Stimulated activated CD8-positive, alpha-beta memory T cell treated with anti-CD3 and anti-CD28 coated beads, Interleukin-2, amount 100 ng/mL, for 48 hours (primary cell): ENCODE results near the gene POTEI.
"Not testable (repeated sequence)": the region's sequence is repeated elsewhere in the genome, so short reads cannot be mapped to it uniquely, and the experiment has no call there.

Experiments
- DNase-seq, 2 donors: peaks; one replicate each; pipeline ENCODE4 v3.0.0-alpha.2; 2020; ENCODE audit warnings: low read depth in 2 of 2

Gene POTEI

DNA sequence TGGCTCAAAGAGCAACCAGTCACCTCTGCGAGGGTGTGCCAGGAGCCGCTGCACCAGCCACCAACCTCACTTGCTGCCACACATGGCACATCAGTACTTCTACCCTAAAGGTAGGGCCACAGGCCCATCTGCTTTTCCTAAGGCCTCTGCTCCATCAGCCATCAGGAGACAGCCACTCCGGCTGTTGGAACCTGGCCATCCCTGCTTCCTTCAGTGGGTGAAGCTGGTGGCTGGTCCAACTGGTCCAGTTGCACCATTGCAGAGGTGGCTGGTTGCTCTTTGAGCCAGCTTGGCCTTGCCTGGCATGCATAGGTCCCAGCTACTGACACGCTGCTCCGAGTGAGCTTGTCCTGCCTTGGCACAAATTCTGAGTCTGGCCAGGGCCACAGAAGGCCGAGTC, 53.7 kb downstream of the POTEI start:
- DNase-seq = not testable (repeated sequence)

DNA sequence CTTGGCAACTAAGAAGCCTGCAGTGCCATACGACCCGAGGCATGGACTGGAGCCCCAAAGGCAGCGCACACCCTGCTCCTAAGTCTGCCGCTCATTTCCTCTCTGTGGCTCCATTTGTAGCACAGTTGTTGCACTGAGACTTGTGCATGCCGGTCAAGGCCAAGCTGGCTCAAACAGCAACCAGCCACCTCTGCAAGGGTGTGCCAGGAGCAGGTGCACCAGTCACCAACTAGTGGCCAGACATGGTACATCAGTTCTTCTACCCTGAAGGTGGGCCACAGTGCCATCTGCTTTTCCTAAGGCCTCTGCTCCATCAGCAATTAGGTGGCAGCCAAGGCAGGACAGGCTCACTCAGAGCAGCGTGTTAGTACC, 54.4 kb downstream of the POTEI start:
- DNase-seq = not testable (repeated sequence)

DNA sequence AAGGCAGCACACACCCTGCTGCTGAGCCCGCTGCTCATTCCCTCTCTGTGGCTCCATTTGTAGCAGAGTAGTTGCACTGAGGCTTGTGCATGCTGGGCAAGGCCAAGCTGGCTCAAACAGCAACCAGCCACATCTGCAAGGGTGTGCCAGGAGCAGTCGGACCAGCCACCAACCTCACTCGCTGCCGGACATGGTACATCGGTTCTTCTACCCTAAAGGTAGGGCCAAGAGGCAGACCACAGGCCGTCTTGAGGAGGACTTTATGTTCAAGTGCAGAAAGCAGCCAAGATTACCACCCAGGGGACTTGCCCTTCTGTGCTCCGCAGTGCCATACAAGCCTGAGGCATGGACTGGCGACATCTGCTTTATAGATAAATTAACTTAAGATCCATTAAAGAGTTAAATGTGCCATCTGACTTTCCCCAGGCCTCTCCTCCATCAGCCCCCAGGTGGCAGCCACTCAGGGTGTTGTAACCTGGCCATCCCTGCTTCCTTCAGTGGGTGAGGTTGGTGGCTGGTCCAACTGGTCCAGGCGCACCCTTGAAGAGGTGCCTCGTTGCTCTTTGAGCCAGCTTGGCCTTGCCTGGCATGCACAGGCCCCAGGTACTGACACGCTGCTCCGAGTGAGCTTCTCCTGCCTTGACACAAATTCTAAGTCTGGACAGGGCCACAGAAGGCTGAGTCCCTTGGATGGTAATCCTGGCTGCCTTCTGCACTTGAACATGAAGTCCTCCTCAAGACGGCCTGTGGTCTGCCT, 55.0 kb downstream of the POTEI start:
- not testable (repeated sequence) for DNase-seq

DNA sequence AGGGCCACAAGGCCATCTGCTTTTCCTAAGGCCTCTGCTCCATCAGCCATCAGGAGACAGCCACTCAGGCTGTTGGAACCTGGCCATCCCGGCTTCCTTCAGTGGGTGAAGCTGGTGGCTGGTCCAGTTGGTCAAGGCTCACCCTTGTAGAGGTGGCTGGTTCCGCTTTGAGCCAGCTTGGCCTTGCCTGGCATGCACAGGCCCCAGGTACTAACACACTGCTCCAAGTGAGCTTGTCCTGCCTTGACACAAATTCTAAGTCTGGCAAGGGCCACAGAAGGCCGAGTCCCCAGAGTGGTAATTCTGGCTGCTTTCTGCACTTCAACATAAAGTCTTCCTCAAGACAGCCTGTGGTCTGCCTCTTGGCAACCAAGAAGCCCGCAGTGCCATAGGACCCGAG, 56.2 kb downstream of the POTEI start:
- DNase-seq = not testable (repeated sequence)

DNA sequence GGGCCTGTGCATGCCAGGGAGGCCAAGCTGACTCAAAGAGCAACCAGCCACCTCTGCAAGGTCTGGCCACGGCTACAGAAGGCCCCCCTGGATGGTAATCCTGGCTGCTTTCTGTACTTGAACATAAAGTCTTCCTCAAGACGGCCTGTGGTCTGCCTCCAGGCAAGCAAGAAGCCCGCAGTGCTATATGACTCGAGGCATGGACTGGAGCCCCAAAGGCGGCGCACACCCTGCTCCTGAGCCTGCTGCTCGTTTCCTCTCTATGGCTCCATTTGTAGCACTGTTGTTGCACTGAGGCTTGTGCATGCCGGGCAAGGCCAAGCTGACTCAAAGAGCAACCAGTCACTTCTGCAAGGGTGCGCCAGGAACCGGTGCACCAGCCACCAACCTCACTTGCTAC, 57.3 kb downstream of the POTEI start:
- DNase-seq = not testable (repeated sequence)

DNA sequence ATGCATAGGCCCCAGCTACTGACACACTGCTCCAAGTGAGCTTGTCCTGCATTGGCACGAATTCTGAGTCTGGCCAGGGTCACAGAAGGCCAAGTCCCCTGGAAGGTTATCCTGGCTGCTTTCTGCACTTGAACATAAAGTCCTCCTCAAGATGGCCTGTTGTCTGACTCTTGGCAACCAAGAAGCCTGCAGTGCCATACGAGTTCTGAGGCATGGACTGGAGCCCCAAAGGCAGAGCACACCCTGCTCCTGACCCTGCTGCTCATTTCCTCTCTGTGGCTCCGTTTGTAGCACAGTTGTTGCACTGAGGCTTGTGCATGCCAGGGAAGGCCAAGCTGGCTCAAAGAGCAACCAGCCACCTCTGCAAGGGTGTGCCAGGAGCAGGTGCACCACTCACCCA, 57.9 kb downstream of the POTEI start:
- not testable (repeated sequence) for DNase-seq

DNA sequence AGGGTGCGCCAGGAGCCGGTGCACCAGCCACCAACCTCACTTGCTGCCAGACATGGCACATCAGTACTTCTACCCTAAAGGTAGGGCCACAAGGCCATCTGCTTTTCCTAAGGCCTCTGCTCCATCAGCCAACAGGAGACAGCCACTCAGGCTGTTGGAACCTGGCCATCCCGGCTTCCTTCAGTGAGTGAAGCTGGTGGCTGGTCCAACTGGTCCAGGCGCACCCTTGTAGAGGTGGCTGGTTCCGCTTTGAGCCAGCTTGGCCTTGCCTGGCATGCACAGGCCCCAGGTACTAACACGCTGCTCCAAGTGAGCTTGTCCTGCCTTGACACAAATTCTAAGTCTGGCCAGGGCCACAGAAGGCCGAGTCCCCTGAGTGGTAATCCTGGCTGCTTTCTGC, 58.8 kb downstream of the POTEI start:
- DNase-seq = not testable (repeated sequence)

DNA sequence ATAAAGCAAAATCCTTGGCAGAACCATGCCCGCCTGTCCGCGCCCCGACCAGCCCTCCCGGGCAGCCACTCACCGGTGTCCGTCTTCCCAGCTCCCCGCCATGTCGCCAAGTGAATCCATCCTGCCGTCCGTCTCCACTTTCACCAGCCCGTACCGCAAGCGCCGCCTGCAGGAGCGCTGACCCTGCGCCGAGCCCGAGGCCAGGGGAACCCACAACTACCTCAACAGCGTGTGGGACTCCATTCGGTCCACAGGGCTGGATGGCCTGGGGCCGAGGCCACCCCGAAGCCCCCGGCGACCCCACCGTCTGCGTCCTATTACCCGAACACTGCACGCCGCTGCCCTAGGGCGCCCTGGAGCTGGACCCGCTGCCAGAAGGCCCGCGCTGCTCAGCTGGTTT, 81.5 kb downstream of the POTEI start:
- not testable (repeated sequence) for DNase-seq

DNA sequence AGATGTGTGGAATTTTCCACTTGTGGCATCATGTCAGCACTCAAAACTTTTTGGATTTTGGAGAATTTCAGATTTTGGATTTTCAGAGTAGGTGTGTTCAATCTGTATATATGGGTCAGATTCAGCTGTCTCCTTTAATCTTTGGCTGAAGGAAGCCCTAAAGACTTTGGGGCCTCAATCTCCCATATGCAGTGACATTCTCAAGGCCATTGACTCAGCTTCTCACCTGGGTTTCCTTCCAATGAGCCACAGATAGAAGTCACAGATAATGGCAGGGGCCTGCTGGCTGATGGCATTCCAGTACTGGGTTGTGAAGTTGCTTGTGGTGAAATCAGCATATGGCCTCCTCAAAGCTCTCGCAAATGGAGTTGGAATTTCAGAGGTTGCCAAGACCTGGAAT, 90.3 kb downstream of the POTEI start:
- DNase-seq = not testable (repeated sequence)

DNA sequence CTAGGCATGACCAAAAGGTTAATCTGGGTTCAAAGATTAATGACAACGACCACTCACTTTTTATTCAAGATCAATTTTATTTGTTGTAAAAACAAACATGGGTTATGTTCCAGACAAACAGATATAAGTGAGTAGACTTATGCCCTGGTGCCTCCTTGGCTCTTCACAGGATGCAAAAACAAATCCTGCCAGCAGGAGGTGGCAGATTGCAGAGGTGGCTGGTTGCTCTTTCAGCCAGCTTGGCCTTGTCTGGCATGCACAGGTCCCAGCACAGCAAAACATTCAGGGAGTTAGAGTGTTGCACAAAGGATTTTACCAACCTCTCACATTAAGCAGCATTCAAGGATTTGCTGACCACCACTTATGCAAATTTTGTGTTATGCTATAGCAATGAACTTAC, 92.4 kb downstream of the POTEI start:
- peak in 1 of 2 donors; percentile 28 for DNase-seq
